Measurements from ENCODE around the gene OR11H7. TPM values are rescaled to one million over a fixed set of nuclear protein-coding genes. Genes with fewer than 3 reads are reported as not detected.
A peak's percentile ranks its signal among the peaks of the same experiment; 100 is the strongest.
"Not testable (repeated sequence)": the region's sequence is repeated elsewhere in the genome, so short reads cannot be mapped to it uniquely, and the experiment has no call there.

OR11H7 gene
- total RNA-seq: not detected

DNA sequence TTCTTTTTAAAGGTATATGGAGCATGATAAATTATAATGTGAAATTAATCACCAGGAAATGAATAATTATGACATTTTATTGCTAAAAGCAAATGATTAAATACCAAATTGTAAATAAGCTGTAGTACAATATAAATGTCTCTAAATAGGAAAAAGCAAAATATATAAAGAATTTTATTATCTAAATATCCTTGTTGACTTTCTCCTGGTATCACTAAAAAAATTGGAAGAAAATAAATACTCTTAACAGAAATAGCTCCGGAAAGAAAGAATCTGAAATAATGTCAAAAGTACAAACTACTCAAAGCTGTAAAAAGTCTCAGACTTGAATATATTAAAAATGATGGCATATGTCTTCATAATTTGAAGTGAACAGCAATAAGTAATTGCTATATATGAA is at the start of gene OR11H7:
OR11H7 (plus strand) TSS at position 301 of the 400 bp plus-strand sequence.
- no peak for DNase-seq

DNA sequence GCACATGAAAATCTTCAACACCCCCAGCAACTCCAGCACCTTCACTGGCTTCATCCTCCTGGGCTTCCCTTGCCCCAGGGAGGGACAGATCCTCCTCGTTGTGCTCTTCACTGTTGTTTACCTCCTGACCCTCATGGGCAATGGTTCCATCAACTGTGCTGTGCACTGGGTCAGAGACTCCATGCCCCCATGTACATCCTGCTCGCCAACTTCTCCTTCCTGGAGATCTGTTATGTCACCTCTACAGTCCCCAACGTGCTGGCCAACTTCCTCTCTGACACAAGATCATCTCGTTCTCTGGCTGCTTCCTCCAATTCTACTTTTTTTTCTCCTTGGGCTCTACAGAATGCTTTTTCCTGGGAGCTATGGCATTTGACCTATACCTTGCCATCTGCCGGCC is 49.6 kb upstream of the OR11H7 start:
- no peak for DNase-seq

DNA sequence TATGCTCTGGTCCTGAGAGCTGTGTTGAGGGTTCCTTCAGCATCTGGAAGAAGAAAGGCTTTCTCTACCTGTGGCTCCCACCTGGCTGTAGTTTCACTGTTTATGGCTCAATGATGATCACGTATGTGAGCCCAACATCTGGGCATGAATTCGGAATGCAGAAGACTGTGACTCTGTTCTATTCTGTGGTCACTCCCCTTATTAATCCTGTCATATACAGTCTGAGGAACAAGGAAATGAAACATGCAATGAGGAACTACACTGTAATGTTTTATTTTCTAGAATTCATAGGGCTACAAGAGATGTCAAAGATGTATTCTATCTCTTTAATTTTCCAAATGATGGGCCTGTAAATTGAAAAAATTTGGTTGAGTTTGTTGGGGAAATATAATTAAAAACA is 48.9 kb upstream of the OR11H7 start:
- no peak for DNase-seq

DNA sequence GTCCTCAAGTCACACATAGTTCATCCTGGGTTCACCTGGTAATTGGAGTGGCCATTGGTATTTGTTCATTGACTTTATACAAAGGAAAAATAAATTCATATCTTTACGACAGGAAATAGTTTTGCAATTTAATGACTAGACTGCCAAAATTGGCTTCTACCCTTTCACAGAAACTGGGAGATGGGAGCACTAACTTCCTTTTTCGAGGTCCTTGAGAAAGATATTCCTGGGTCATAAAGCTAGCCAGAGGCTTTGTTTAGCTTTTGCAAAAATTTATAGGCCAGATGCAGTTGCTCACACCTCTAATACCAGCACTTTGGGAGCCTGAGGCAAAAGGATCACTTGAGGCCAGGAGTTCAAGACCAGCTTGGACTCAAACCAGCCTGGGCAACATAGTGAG is 48.3 kb upstream of the OR11H7 start:
- no peak for DNase-seq

DNA sequence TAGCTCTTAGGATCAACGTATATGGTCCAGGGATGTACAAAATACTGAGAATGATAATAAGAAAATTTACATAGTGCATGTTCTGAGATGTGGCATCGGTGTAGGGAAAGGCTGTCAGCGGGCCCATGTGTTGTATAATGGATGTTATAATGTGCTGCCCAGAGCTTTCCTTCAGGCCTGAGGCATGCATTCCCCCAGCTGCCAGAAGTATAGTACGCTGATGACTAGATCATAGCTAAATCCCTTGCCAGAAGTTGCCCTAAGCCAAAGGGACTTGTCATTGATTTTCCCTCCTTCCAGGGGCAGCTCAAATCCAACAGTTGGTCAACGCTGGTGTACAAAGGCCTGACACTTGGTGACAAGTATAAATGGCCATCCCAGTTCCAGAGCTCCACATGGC is 44.6 kb upstream of the OR11H7 start:
- DNase-seq: no peak

DNA sequence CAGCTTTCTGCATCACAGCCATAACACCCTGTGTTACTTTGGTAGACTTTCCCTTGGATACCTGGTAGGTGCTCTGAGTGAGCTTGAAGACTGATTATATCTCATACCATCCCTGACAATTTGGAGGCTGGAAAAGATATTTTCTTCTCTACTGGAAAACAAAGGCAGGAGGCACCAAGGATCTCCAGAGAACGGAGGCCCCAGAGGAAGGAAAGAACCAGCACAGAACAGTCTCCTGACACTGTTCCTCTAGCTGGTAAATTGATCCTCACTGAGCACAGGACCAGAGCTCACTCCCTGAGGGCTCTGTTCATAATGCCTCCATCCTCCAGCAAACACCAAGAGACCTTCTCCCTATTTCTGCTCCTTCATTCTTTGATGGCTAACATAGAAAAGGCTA is 38.2 kb upstream of the OR11H7 start, which contains the start of gene OR11G2:
OR11G2 (plus strand) TSS at position 301 of the 400 bp plus-strand sequence. CDS start 6,542 bp downstream, outside the sequence.
- DNase-seq: no peak

DNA sequence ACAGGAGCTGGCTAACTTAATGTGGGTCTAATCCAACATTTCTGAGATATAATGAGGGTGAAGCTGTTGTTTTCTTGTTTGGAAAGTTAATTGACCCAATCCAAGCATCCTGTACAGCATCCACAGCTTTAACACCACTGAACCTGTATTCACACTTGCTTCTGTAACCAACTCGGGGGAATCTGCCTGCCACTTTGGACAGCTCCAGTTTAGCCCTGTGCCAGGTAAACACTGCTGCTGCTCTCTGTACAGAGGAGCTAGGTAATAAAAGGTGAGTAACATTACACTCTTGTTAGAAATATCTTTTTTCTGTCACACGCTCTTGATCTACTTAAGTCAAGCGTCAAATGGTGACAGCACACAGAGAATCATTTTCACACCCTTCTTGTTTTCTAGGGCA is 37.4 kb upstream of the OR11H7 start:
- no peak for DNase-seq

DNA sequence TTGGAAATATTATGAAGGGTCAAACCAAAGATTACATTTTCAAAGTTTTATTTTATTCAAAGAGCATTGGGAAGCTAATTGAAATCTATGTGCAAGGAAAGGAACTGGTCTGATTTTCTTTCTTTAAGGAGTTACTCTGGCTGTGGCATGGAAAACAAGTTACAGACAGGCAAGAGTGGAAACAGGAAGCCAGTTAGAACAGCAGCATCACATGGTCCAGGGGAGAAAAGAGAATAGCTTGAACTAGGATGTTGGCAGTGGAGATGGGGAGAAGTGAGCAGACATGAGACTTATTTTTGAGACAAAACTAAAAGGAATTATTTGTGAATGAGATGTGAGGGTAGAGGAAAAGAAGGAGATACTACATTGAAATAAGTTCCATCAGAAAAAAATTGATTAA is 34.7 kb upstream of the OR11H7 start:
- no peak for DNase-seq

DNA sequence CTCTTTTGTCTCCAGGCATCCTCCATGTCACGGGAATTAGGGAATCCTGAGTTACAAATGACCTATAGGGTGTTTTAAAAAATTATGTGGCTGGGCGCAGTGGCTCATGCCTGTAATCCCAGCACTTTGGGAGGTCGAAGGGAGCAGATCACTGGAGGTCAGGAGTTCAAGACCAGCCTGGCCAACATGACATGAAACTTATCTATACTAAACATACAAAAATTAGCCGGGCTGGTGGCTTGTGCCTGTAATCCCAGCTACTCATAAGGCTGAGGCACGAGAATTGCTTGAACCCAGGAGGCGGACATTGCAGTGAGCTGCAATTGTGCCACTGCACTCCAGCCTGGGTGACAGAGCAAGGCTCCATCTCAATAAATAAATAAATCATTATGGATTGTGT is 33.6 kb upstream of the OR11H7 start:
- DNase-seq: not testable (repeated sequence)

DNA sequence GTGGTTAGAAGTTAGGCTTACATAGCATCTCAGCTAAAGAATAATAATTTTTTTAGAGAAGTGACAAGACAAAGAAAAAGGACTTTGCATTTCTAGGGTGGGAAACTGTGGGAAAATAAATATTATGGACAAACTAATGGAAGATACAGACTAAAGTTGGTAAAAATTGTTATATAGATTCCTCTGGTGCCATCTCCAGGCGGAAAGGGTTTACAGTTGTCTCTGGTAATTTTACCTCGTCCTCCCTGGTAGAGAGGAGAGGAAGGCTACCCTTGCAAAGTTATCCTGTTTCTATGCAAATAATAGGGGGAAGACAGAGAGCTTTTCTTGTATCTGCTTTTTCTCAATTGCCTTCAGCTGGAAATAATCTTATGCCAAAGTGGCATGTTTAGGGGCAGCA is 32.9 kb upstream of the OR11H7 start:
- no peak for DNase-seq

DNA sequence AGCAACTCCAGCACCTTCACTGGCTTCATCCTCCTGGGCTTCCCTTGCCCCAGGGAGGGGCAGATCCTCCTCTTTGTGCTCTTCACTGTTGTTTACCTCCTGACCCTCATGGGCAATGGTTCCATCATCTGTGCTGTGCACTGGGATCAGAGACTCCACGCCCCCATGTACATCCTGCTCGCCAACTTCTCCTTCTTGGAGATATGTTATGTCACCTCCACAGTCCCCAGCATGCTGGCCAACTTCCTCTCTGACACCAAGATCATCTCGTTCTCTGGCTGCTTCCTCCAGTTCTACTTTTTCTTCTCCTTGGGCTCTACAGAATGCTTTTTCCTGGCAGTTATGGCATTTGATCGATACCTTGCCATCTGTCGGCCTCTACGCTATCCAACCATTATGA is 31.3 kb upstream of the OR11H7 start:
- no peak for DNase-seq

DNA sequence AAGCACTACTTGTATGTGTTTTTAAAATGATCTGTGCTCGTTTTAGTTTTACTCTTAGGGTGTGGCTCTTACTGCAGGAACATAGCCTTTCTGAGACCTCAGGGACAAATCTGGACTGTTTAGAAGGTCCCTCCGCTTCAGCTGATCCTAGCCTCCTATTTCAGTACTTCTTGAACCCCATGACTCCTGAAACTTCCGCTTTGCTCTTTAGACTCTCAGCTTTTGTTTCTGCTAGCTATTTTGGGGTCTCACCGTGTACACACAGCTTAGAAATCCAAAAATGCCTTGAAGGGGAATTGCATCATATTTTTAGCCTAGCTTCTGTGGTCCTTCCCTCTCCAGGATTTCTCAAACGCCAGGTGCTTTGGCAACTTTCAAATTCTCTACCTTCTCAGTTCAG is 29.8 kb upstream of the OR11H7 start:
- no peak for DNase-seq

DNA sequence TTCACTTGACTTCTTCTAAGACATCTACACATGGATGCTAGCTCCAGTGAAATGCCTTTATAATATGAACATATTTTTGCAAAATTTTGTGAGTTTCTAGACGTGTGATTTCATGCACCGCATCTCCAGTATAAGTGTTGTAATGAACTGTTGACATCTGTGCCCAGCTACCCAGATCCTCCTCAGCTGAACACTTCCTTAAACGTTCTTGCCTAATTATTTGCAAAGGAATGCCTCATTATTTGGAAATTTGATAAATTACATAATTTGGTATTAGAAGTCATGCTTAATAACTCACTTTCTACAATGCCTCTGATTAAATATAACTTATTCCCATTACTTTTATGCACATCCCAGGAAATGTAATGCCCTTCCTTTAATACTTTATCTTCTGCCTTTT is 24.1 kb upstream of the OR11H7 start:
- no peak for DNase-seq

DNA sequence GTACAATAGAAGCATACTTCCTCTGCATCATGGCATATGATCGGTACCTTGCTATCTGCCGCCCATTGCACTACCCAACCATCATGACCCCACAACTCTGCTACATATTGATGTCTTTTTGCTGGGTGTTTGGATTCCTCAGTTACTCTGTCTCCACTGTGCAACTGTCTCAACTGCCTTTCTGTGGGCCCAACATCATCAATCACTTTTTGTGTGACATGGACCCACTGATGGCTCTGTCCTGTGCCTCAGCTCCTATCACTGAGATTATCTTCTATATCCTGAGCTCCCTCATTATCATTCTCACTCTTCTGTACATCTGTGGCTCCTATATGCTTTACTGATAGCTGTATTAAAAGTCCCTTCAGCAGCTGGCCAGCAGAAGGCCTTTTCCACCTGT is 19.2 kb upstream of the OR11H7 start:
- no peak for DNase-seq

DNA sequence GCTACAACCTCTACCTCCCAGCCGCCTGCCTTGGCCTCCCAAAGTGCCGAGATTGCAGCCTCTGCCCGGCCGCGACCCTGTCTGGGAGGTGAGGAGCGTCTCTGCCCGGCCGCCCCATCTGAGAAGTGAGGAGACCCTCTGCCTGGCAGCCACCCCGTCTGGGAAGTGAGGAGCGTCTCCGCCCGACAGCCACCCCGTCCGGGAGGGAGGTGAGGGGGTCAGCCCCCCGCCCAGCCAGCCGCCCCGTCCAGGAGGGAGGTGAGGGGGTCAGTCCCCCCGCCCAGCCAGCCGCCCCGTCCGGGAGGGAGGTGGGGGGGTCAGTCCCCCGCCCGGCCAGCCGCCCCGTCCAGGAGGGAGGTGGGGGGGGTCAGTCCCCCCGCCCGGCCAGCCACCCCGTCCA is 16.4 kb upstream of the OR11H7 start:
- not testable (repeated sequence) for DNase-seq

DNA sequence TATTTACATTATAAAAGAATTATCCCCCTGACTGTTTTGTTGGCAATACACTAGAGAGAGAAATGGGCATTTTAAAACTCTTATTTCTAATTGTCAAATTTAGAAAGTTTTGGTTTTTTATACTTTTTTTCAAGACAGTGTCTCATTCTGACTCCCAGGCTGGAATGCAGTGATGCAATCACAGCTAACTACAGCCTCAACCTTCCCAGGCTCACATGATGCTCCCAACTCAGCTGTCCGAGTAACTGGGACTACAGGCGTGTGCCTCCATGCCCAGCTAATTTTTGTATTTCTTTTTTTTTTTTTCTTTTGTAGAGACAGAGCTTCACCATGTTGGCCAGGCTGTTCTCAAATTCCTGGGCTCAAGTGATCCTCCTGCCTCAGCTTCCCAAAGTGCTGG is 13.6 kb upstream of the OR11H7 start:
- DNase-seq: no peak

DNA sequence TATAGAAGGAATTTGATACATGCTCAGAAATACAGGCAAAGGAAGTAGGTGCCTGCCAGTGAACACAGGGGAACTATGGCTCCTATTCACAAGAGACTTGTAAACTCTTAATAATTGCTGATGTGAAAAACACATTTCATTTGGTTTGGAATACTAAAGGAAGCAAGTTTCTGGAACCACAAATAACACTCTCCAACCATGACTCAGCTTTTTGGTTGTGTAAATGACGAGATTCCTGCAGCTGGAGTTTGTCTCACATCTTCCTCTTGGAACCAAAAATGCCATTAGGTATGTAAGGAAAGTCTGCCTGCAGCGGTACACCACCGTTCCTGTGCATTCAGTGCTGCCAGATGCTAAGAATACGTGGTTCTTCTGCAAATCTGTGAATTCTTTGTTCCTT is 9.7 kb upstream of the OR11H7 start:
- DNase-seq: no peak

DNA sequence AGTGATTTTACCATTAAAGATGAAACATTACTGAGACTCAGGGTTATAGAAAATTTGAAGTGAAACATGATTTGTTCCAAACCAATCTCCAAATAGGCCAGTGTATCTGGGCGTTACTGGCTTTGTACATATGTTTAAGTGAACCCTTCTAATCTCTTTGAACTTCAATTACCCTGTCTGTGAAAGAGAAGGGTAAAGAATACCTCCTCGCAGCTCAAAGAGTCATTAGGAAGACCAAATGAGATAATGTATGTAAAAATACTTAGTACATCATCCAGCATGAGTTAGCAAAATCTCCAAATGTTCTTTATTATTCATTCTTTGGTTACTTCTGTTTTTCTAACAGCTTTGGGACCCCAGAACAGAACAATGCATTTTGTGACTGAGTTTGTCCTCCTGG is 5.4 kb upstream of the OR11H7 start, which contains the start of gene OR11H6:
OR11H6 (plus strand) TSS at position 301 of the 400 bp plus-strand sequence; CDS start at position 301, 0 bp downstream.
- no peak for DNase-seq

DNA sequence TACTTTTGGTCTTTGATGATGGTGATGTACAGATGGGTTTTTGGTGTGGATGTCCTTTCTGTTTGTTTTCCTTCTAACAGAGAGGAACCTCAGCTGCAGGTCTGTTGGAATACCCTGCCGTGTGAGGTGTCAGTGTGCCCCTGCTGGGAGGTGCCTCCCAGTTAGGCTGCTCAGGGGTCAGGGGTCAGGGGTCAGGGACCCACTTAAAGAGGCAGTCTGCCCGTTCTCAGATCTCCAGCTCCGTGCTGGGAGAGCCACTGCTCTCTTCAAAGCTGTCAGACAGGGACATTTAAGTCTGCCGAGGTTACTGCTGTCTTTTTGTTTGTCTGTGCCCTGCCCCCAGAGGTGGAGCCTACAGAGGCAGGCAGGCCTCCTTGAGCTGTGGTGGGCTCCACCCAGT is 6.6 kb downstream of the OR11H7 start:
- not testable (repeated sequence) for DNase-seq

DNA sequence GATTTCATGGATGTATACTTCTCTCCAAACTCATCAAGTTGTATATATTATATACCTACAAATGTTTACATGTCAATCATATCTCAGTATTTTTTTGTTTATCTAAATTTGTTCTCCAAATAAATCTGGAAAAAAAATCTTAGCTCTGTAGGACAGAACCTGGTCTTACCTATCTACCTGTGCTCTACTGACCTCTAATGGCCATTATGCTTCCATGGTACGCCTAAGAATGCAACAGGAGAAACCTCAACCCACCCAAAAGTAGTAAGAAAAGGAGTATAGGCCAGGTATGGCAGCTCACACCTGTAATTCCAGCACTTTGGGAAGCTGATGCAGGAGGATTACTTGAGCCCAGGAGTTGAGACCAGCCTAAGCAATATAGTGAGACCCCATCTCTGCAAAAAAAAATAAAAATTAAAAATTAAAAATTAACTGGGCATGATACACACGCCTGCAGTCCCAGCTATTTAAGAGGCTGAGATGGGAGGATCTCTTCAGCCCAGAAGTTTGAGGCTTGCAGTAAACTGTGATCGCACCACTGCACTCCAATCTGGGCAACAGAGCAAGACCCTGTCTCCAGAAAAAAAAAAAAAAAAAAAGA is 19.0 kb downstream of the OR11H7 start:
- DNase-seq: no peak

DNA sequence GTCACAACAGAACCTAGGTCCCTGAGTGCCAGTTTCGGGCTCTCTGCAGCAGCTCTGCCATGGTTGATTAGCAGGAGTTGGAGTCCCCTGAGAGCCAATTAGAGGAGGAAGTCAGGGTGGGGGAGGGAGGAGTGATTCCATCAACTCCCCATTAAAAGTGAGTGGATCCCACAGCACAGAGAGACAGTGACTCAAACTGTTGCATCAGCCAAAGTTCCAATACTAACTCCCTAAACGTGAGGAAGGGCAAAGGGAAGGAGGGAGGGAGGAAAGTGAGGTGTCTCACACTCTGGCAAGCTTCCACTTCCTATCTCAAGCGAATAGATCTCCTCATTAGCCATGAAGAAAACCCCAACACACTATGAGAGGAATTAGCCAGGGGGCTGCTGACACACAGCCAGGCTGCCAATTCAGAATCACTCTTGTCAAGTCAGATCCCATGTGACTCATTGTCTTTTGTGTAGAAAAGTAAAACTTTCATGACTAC is 33.9 kb downstream of the OR11H7 start:
- DNase-seq: no peak

DNA sequence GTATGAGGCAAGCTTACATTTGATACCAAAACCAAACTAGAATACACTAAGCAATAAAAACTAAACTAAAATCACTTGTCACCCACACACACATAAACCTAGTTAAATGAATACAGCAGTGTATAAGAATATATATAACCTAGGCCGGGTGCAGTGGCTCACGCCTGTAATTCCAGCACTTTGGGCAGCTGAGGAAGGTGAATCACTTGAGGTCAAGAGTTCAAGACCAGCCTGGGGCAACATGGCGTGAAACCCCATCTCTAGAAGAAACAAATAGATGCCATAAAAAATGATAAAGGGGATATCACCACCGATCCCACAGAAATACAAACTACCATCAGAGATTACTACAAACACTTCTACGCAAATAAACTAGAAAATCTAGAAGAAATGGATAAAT is 35.6 kb downstream of the OR11H7 start:
- DNase-seq: not testable (repeated sequence)

DNA sequence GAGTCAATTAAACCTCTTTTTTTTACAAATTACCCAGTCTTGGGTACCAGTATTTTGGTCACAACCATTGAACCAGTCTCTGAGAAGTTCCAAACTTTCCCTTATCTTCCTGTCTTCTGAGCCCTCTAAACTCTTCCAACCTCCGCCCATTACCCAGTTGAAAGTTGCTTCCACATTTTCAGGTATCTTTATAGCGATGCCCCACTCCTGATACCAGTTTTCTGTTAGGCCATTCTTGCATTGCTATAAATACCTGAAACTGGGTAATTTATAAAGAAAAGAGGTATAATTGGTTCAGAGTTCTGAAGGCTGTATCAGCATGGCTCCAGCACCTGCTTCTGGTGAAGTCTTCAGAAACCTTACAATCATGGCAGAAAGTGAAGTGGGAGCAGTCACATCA is 45.3 kb downstream of the OR11H7 start:
- DNase-seq: no peak

DNA sequence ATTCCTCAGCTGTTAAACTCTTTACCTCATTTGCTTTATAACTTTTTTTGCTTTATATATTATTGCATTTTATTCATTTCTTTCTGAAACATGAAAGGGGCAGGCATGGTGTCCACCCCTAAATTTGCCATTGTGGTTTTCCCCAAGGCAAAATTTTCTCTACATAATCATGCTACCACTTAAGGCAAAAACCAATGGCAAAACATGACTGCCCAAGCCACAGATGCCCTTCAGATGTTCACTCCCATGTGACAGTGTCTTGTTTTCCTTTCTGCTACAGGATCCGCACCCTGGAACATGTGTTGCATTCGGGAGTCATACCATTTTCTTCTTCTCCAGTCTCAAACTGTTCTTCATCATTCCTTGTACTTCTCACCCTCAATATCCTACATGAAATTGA is 48.6 kb downstream of the OR11H7 start:
- DNase-seq: no peak

DNA sequence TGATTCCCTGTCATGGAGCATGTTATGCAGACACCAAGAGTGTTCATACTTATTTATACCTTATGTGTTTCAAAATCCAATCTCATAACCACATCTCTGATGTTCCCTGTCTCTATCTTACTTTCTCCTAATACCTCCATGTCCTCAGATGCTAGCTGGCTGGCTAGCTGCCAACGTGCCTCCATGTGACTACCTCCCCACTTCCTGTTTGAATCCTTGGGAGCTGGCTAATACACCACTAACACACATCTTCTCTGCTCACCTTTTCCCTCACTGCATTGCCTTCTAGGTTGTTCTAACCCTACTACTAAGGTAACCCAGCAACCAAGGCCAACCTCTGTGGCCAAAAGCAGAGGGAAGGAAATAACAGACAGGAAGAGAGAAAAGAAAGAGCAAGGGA is 49.6 kb downstream of the OR11H7 start:
- peak; percentile 2 for DNase-seq
